Smooth muscle cell of trachea (primary cell): ENCODE data around the gene COL13A1. TPM values are rescaled to one million over a fixed set of nuclear protein-coding genes. Genes with fewer than 3 reads are reported as not detected.

Source experiments
- total RNA-seq: library from RNA; depleted of rRNA; stranded (reverse); fragments of >200 nt; gene quantifications from 2 replicates; pipeline ENCODE4 v1.2.1, GENCODE V29; 2014

Gene COL13A1
- total RNA-seq, result 17.2 and 21.5 TPM in 2 replicates

GRCh38 chr10:69801434-69802315 is at the start of gene COL13A1:
COL13A1 (plus strand) TSS chr10:69801906; CDS start chr10:69802424, 518 bp downstream.

Other genes starting within 250 kb of the COL13A1 start
- not detected in 2 replicates for gene NEUROG3, start 228.5 kb upstream of the COL13A1 start, total RNA-seq
- 0.29 TPM in 1 of 2 replicates, not detected in the other for gene FAM241B, start 171.7 kb upstream of the COL13A1 start, total RNA-seq